Fibroblast of skin of left quadriceps (primary cell): Measurements from ENCODE around the gene CA14.
"Not testable (repeated sequence)": the region's sequence is repeated elsewhere in the genome, so short reads cannot be mapped to it uniquely, and the experiment has no call there.

Experiments used
- DNase-seq, 2 experiments: peaks; one replicate each; pipeline ENCODE4 v3.0.0-alpha.2; 2013; ENCODE audit warnings: low read depth in 2 of 2

CA14 gene

DNA sequence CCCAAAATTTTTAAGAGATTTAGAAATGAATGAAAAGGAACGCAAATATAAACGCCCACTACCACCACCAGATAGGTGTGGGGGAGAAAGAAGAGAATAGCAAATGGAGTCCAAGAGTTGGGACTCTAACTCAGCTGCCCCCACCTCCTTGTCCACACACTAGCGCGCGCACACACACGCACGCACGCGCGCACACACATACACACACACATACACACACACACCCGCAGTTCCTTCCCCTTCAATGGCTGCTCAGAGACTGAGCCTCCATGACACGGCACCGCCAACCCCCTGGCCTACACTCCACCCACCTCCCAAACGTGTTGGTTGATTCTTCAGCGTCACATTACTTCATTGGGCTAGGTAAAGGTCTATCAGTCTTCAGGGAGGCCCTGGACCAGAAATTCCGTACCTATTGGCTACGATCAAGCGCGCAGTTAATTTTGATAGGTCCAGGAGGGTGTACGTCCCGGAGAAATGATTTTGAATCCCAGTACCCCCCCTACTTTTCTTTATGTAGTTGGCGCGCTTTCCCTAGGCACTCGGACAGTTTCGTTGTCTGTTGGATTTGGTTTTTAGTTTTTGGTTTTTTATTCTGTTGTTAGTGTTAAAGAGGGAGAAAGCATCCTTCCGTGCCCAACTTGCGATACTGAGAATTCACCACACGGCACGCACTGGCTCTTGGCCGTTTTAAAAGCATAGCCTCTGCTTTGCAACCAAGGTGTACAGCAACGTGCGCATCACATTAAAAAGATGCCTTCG is 21.5 kb upstream of the CA14 start, which contains the start of gene ANP32E:
Gene ANP32E, minus strand, starts transcription at position 261 of the 762 bp plus-strand sequence. CDS start 326 bp downstream, outside the sequence.
- peak; percentile 99 to 100 for DNase-seq

DNA sequence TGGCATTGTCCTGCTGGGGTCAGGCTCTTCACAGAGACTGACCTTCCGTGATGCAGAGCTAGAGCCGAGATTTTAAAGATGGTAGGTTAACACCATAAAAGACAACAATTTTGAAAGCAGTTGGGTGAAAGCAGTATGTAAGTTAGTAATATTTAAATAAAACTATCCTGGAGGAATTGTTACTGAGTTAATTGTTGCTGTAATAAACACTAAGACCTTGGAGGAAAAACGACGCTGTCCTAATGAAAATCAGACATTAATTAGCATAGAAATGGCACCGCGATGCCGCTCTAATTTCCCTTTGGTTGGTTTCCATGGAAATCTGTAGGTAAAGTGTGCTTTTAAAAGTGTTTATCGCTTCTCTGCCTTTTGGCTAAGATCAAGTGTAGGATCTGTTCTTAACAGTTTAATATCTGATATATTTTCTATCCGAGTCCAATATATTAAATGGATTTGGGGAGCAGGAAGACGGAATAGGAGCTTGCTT is 20.9 kb upstream of the CA14 start:
- DNase-seq: no peak

DNA sequence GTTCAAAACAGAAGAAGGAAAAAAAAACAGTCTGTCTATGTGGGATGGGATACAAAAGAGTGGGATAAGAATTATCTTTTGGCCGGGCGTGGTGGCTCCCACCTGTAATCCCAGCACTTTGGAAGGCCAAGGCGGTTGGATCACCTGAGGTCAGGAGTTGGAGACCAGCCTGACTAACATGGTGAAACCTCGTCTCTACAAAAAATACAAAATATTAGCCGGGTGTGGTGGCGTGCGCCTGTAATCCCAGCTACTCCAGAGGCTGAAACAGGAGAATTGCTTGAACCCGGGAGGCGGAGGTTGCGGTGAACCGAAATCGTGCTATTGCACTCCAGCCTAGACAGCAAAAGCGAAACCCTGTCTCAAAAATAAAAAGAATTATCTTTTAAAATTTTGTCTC is 20.4 kb upstream of the CA14 start:
- not testable (repeated sequence) for DNase-seq

DNA sequence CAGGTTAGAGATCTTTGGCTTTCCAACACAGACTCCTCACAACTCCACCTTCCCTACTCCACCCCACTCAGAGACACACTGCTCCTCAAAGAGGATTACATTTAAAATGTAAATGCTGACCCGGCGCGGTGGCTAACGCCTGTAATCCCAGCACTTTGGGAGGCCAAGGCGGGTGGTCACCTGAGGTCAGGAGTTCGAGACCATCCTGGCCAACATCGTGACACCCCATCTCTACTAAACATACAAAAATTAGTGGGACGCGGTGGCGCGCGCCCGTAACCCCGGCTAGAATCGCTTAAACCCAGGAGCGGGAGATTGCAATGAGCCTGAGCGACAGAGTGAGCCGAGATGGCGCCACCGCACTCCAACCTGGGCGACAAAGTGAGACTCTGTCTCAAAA is 19.8 kb upstream of the CA14 start:
- DNase-seq: no peak

DNA sequence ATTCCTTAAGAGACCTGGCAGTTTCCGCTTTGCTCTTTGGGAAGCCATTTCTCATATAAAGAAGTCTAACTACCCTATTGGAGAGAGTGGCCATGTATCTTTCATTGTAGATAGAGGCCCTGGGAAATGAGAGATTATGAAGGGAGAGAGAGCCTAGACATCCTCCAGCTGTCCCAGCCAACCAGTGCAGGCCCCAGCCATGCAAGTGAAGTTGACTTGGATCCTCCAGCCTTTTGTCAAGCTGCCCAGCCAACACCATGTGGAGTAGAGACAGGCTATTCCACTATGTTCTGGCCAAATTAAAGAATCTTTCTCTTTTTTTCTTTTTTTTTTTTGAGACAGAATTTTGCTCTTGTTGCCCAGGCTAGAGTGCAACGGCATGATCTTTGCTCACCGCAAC is 14.6 kb upstream of the CA14 start:
- DNase-seq: no peak

DNA sequence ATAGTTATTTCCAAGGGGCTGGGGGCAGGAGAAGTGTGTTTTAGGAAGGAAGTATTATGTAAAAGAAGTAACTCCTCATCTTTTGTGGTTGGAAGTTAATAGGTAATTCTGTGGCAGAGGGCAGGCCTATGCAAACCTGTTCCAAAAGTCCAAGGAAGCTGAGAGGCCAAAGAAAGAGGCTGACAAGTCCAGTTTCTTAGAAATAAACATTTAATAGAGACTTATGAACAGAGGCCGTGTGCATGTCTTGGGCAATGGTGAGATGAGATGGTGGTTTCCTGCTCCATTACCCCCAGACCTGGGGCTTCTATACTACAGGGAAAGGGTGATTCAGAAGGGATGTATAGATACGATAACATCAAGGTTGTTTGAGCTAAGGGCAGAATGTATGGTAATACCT is 7.6 kb upstream of the CA14 start:
- no peak for DNase-seq

DNA sequence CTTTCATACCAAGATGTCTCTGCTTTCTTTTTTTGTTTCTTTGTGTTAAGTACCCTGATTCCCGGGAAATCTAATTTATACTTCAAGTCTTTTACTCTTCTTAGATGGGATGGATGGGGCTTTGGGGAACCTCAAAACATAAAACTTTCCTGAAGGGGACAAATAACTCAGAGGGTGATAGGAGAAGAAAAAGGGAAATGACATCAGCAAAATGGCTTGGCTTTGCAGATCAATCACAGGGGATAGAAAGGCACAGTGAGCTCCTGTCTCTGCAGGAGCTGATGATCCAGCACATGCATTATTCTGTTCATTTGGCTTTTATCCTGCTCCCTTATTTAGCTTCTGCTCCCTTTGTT is 1.4 kb upstream of the CA14 start:
- no peak for DNase-seq

DNA sequence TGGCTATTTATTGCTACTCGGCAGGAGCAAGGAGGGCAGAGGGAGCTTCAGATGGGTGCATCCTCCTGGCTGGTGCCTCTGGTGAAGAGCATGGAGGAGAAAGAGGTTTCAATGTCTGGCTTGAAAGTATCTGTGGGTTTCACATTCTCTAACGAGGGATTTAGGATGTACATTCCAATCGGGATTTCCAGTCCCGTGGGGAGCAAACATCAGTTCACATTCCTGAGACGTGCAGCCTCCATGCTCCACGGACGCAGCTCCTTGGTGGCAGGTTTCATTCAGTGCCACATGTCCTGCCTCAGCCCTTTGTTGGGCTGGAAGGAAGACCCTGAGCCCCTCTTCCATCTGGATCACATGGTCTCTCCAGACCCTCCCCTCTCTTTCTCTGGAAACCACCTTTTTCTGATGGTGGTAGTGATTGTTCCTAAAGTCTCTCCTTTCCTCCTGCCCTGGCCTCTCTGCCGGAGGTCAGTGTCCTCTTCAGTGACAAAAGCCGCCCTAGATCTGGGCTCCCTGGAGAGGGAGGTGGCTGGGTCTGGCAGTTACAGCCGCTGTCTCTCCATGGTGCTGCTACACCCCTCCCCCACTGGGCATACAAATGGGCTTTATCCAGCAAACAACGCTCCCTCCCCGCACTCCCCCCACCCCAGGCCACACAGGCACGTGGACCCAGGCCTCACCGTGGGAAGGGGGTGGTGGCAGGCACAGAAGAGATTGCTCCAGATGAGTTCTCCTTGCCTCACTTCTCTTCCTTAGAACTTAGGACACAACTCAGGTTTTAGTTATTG is 826 bp upstream of the CA14 start:
- peak in 1 of 2 experiments; percentile 42 for DNase-seq

DNA sequence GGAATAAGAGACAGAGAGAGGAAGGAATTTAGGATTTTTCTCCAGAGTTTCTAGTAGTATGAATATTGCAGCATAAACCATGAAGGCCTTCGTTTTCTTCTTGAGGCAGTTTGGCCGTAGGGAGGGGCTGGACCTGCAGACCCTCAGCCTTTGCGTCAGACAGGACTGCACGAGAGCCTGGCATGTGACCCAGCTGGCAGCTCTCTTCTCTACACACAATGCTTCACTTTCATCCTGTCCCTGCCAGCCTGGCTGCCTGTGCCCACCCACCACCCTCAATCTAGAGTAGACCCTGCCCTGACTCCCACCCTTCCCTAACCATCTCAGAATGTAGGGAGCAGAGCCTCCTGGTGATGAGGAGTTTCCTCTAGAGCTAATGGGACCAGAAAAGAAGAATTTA is 1.6 kb downstream of the CA14 start:
- no peak for DNase-seq

DNA sequence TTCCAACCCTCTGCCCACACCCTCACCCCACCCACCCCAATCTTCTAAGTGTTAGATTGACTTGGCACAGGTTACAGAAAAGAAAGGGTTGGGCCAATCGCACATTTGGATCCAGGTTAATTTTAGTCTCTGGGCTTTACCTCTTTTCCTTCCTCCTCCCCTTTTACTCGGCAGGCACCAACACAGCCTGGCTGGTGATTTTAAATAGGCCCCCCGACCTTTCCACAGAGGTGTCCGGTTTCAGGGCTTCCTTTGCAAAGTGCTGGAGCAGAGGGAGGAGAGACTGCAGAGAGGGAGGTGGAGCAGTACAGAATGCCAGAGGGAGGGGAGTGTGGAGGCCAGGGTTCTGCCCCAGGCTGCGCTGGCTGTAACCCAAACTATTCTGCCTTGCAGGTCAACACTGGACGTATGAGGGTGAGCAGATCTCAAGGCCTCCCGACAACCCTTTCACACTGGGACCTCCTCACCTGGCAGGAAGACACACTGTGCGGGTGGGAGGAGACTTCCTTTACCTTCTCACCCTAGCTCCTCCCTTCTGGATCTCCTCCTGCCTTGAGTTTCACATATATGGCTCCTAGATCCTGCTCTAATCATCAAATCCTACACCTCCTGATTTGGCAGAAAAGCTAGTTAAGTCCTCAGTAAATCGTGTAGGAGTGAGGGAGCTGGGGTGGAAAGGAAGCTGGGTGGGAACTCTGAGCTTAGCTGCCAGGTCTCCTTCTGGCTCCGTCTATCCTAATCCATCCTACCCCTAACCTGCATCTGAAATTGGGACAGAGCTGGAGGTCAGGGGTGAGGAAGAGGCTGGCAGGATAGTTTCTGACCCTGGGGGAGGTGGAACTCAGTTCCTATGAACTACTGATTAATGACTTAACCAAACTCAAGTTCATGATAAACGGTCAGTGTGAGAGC is 2.4 kb downstream of the CA14 start:
- DNase-seq: no peak

DNA sequence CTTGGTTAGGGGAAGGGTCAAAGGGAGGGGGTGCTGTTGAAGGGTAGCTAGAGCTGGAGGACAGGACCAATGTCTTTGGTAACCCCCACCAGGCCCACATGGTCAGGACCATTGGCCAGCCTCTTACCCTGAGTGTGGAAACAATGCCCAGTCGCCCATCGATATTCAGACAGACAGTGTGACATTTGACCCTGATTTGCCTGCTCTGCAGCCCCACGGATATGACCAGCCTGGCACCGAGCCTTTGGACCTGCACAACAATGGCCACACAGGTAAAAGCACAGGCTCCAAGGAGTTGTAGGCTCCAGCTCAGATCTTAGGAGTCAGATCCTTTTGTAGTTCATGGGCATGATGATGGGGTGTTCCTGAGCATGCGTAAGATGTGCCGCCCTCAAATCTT is 3.8 kb downstream of the CA14 start:
- DNase-seq: no peak

DNA sequence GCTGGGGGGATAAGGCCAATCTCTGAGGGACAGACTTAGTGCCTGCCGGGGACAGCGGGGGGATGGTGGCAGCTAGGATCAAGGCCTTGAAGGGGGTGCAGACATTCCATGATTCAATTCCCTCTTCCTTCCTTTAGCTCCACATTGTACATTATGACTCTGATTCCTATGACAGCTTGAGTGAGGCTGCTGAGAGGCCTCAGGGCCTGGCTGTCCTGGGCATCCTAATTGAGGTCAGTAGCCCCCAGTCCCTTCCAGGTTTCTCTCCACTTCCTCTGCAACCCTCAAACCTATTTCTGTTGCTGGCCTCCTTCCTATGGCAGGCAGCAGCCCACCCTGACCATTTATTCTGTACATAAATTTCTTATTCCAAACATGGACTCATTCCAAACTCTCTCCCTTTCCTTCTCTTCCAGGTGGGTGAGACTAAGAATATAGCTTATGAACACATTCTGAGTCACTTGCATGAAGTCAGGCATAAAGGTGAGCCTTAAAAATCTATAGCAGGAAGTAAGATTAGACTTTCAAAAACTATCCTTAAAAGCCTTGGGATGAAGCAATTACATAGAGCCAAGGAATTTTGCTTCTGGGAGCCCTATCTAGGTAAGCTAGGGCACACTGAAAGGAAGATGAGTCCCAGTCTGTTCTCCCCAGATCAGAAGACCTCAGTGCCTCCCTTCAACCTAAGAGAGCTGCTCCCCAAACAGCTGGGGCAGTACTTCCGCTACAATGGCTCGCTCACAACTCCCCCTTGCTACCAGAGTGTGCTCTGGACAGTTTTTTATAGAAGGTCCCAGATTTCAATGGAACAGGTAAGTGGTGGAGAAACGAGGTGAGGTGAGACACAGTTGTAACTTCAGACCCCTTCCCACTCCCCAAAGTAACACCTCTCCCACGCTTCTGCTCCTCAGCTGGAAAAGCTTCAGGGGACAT is 5.1 kb downstream of the CA14 start:
- DNase-seq: no peak

DNA sequence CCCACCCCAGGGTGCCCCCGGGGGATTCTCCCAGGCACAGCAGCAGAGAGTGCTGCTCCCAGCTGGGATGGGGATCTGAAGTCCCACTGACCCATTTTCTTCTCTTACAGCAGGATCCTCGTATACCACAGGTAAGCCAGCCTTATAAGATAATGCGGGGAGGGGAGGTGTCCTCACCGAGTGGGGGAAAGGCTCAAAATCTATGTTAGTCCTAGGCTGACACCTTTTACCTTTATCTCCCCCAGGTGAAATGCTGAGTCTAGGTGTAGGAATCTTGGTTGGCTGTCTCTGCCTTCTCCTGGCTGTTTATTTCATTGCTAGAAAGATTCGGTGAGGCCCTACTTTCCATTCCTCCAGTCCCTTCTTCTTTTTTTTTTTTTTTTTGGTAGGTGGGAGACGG is 6.0 kb downstream of the CA14 start:
- no peak for DNase-seq

DNA sequence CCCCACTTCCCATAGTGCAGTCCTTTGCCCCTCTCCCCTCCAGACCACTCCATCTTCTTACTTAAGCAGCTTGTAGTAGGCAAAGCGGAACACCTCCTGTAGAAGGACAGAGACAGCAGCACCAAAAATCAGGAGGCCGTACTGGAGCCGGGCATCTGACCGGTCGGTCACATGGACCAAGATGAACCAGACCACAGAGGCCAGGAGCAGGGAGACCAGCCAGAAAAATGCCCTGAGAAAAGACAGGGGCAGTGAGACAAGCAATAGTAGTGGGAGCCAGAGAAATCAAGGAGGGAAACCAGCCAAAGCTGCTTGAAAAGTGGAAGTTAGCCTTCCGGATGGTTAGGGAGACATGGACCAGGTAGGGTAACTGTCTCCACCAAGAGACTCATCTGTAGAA is 10.3 kb downstream of the CA14 start:
- DNase-seq: no peak

DNA sequence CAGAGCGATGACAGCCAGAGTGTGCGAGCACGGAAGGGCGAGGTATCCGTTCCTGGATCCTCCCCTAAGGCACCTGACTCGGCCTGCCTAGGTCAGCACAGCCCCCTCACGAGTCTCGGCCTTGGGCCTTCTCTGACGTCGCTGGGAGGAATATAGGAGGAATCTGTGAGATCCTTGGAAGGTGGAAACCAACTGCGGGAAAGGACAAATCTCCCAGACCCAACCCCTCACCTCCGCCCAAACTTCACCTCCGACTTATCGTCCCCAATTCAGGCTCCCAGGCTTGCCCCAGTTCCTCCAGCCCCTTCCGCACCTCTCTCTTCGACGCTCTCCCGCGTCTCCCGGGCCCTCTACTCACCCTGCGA is 10.7 kb downstream of the CA14 start:
- no peak for DNase-seq

DNA sequence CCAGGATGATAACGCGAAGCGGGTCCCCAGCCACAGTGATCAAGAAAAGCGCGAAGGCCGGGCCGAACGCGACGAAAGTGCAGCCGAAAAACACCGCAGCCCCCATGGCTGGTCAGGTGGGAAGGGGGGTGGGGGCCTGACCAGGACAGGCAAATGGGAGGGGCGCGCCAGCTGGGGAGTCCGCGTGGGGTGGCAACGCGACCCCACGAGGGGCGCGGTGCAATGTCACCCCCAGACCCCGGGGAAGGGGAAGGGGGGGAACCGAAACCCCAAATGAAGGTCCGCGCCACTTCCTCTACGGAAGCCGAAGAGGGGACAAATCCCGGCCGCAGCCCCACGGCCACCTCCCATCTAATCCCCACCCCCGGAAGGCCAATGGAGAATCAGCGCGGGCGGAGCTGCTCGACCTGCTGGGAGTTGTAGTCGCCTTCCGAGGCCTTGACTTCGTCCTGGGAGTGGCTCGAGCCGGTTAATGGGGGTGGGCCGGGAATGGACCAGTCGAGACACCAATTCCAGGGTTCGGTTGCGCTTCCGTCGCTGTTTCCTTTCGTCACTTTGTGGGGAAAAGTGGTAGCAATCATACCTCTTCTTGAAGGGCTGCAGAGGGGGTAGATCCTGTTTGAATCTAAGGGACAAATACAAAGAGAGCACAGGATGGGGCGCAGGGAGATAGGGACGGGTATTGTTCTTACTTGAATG is 11.3 kb downstream of the CA14 start, which contains the start of gene APH1A:
Gene APH1A, minus strand, starts transcription at position 312 of the 699 bp plus-strand sequence. Its CDS starts 206 bp downstream, at position 106.
- DNase-seq: peak; percentile 93 to 94

DNA sequence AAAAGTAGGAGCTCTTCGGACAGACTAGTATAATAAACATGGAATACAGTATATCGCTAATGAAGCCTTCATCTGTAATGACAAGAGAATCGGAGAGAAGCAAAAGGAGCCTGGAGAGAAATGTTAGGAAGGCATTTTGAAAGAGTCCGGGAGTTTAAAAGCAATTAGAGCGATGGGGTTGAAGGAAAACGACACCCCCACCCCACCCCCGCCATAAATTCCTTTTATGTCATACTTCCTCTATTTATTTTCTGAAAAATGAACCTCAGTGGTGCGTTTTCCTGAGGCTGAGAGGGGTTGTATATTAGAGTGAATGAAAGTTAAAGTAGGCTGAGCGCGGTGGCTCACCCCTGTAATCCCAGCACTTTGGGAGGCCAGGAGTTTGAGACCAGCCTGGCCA is 11.9 kb downstream of the CA14 start:
- no peak for DNase-seq

DNA sequence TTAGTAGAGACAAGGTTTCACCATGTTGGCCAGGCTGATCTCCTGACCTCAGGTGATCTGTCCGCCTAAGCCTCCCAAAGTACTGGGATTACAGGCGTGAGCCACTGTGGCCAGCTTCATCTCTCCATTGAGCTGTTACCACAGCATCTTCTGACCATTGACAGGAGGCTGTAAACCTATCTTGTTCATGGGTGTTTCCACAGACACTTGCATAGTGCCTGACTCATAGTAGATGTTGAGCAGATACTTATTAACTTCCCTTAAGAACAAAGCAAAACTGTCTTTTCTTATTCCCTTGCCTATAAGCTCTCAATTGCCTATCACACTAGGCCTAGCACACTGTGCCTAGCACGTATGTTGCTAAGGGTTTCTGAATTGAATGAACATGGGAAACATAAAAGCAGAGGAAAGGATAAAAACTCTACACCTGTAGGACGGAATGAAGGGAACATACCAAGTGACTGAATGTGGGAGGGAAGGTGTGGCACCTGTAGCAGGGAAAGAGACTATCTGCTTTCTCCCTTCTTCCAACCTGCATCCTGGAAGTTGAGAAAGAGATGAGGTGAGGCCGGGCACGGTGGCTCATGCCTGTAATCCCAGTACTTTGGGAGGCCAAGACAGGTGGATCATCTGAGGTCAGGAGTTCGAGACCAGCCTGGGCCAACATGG is 13.9 kb downstream of the CA14 start:
- DNase-seq: no peak

DNA sequence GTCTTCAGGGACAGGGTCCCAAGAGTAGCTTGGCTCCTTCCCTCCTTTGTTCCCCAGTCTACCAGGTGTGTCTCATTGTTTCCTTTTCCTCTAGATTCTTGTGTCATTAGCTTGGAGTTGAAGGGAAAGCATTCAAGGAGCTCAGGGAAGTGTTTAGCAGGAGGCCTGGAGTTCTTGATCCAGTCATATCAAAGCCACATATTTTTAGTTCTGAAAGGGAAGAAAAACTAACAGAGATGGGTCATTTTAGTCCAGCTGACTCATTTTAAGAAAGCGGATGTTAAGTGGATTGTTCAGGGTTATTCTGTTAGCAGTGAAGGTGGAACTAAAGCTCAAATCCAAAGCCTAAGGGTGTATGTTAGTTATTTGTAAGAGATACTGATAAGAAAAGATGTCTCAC is 15.7 kb downstream of the CA14 start:
- DNase-seq: no peak
